Measurements from ENCODE around the gene KRTAP4-12.
"Not testable (repeated sequence)": the region's sequence is repeated elsewhere in the genome, so short reads cannot be mapped to it uniquely, and the experiment has no call there.

Gene KRTAP4-12

DNA sequence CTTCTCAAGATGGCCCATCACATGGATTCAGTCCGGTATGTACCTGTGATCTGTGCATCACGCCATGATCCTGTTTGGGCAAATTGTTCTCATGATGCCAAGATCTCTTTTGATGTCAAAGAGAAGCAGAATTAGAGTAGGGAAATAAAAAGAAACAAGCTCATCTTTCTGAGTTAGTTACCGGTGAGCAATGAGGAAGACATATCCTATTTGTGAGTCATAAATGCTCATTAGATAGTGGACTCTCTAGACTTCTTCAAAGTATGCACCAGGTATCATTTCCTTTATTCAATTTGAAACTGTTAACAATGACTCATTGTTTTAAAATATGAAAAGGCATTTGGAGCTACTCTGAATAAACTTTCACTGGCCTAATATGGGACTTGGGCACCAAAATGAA lies 8.0 kb upstream of the KRTAP4-12 start:
- DNase-seq (ENCODE audit: low read depth) = no peak
- no peak overlapping the region for H3K4me3 ChIP-seq (ENCODE audit: low read depth, low read length)

DNA sequence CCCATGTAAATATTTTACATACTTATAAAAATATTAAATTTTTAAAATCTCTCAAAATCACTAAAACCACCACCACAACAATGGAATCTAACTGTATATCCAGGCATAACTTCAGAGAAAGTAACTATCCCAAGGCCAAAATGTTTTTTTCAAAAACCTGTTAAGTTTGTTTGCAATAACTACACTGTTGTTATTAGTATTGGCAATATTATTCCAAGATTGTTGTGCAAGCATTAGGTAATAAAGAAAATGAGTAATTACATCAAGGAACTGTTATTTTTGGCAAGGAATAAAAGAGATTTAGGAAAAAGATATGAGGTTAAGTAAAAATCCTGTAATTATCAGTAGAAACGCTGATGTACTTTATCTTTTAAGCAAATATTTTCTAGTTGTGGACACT lies 3.4 kb upstream of the KRTAP4-12 start:
- no peak for DNase-seq (ENCODE audit: low read depth)
- H3K4me3 ChIP-seq (ENCODE audit: low read depth, low read length) = no peak overlapping the region

DNA sequence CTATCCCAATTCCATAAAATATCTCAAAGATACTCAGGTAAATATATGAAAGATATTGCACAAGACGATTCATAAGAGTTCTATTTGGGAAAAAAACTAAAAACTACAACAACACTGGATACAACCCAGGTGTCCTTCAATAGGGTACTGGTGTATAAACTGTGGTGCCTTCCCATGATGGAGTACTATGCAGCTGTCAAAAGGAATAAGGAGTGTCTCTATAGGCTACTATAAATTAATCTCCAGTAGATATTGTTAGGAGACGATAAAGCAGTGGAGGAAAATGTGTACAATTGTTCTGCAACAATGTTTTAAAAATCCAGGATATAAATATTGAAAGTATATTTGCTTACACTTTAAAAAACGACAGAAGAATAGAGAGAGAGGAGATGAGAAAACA lies 2.4 kb upstream of the KRTAP4-12 start:
- no peak for DNase-seq (ENCODE audit: low read depth)
- no peak overlapping the region for H3K4me3 ChIP-seq (ENCODE audit: low read depth, low read length)

DNA sequence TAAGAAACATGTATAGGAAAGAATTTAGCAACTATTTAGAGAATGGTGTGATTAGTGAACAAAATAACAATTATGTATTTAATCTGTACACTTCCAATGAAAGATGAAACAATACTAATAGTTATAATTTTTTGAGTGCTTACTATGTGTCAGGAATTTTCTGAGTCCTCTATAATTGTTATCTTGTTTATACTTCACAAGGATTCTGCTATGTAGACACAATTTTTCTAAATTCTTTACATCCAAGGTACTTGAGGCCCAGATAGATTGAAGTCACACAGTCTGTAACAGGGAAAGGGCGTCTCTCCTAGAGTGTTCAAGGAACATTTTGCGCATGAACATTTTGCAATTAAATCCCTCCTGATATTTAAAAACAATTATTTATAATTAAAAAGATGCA lies 1.1 kb upstream of the KRTAP4-12 start:
- DNase-seq (ENCODE audit: low read depth) = no peak
- no peak overlapping the region for H3K4me3 ChIP-seq (ENCODE audit: low read depth, low read length)

DNA sequence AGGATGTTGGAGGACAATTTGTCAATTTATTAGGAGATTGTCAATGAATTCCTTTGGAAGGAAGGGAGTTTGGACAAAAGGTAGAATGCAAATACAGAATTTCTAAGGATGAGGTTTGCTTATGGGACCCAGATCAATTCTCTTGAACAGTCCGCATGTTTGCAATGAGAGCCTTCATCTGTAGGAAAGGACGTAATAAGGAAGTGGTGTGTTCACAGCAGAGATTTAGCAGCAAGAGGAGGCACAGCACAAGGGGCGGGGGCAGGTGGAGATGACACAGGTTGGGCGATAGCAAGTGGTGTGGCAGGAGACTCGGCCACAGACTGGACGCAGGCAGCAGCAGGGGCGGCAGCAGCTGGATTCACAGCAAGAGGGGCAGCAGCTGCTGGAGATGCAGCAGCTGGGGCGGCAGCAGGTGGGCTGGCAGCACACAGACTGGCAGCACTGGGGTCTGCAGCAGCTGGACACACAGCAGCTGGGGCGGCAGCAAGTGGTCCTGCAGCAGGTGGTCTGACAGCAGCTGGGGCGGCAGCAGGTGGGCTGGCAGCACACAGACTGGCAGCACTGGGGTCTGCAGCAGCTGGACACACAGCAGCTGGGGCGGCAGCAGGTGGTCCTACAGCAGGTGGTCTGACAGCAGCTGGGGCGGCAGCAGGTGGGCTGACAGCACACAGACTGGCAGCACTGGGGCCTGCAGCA lies 541 bp downstream of the KRTAP4-12 start:
- H3K4me3 ChIP-seq (ENCODE audit: low read depth, low read length); DNase-seq (ENCODE audit: low read depth): not testable (repeated sequence)

DNA sequence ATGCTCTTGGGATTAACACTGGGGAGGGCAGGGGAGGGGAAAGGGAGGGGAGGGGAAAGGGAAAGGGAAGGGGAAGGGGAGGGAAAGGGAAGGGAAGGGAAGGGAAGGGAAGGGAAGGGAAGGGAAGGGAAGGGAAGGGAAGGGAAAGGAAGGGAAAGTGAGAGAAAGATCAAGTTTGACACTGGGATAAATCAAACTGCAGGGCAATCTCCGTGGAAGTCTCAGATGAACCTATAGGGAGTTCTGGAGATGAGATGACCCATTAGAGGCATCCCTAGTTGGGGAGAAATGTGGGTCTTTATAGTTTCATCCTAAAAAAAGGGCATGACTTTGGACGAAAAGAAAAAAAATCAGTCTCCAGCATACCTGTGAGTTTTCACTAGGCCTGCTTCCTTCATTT lies 2.2 kb downstream of the KRTAP4-12 start:
- H3K4me3 ChIP-seq (ENCODE audit: low read depth, low read length) = no peak overlapping the region
- DNase-seq (ENCODE audit: low read depth) = no peak

DNA sequence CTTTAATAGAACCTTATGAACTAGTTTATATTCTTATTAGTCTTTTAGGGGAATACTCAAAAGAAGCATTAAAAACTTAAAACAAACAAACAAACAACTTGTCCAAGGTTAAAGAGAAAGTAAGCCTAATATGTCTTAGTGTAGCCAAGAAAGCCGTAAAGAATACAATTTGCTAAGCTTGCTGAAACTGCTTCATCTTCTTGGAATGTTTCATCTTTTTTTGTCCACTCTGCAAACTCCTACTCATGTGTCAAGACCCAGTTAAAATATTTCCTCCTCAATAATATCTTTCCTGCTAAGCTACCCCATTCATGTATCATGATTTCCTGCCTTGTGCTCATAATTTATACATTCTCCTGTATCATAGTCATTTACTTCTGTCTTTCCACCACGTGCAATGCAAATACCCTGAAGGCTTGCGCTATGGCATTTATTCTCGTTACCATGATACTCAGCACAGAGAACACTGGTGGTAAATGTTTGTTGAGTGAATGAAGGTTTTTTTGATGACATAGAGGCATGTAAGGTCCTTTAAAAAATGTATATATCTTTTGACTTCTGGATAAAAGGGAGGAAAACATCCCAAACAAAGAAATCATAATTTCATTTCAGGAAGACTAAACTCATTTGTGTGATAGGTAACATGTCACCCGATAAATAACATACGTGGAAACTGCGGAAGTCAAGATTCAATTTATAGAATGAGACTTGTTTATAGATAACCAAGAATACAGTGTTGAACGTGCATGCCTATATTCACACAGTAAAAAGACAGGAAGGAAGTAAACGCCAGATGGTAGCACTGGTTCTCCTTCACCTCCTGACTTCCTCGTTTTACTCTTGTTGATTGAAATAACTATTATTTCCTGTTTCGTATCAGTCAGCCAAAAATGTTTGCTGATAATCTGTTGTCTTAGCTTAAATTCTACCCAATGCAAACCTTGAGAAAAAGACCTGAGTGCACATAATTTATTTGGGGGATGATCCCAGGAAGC lies 4.0 kb downstream of the KRTAP4-12 start:
- not testable (repeated sequence) for DNase-seq (ENCODE audit: low read depth); H3K4me3 ChIP-seq (ENCODE audit: low read depth, low read length)

DNA sequence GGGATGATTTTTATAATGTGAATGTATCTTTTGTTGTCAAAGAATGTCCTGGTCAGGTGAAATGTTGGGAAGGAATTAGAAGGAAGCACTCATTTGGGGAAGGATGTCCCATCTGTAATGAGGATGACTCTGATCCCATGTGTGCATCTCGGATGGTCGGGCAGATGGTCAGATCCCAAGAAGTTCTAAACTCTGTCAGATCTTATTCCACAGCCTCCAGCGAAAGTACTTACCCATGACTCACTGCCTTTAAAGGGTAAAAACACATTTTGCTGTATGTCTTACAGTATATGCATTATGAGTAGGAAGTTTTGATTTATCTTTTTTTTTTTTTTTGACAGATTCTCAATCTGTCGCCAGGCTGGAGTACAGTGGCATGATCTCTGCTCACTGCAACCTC lies 5.3 kb downstream of the KRTAP4-12 start:
- no peak for DNase-seq (ENCODE audit: low read depth)
- no peak overlapping the region for H3K4me3 ChIP-seq (ENCODE audit: low read depth, low read length)

DNA sequence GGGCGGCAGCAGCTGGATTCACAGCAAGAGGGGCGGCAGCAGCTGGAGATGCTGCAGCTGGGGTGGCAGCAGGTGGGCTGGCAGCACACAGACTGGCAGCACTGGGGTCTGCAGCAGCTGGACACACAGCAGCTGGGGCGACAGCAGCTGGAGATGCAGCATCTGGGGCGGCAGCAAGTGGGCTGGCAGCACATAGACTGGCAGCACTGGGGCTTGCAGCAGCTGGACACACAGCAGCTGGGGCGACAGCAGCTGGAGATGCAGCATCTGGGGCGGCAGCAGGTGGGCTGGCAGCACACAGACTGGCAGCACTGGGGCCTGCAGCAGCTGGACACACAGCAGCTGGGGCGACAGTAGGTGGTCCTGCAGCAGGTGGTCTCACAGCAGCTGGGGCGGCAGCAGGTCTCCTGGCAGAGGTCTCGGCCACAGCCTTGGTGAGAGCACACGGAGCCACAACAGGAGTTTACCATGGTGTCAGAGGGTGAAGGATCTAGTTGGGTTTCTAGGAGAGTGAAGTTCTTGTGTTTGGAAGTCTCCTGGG lies 6.1 kb downstream of the KRTAP4-12 start, which contains the start of gene KRTAP4-11:
KRTAP4-11 (minus strand) TSS at position 528 of the 541 bp plus-strand sequence; CDS start at position 470, 58 bp downstream.
- not testable (repeated sequence) for H3K4me3 ChIP-seq (ENCODE audit: low read depth, low read length)

DNA sequence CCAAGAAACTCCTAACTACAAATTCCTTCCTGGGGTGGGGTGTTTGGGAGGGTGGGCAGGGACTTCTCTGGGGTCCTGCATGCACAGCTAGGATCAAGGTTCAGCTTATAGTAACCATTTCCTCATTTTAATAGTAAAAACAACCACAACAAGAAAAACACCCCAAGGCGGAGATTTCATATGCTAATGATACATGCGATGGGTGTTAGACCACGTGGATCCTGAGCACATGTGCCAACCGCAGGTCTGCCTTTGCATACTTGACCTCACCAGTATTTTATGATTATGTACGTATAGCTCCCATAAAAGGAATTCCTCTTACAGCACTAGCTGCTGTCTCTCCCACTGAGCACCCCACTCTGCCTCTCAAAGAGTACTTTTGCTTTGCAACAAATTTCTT lies 7.7 kb downstream of the KRTAP4-12 start:
- no peak for DNase-seq (ENCODE audit: low read depth)
- H3K4me3 ChIP-seq (ENCODE audit: low read depth, low read length) = no peak overlapping the region

More for the DNA sequence above, 6.1 kb downstream of the KRTAP4-12 start, which contains the start of gene KRTAP4-11:
- not testable (repeated sequence) for DNase-seq (ENCODE audit: low read depth)

DNA sequence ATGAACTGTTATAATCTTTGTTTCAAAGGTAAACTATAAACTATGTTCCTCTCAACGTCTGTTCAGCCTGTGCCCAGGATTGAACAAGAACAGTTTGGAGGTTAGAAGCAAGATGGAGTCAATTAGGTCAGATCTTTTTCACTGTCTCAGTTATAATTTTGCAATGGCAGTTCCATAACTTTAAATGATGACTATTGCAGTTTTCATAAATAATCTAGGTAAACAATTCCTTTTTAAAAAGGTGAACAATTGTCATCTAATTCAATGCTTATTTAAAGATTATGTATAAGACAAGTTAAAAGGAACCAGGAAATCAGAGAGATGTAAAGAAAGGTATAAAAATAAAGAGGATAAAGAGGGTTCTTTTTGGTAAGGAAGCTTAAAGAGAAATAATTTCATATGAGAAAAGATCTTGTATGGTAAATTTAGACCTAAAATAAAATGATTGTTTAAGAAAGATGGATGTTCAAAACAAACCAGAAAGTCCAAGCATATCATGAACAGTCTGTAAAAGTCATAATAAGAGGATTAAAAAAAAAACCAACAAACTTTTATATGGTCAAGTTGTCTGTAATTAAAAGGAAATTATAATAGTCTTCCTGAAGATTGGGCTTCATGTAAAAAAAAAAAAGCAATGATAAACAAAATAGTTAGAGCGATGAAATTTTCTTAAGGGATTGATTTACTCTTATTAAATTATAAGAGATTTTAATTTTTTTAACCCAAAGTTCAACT lies 12.7 kb downstream of the KRTAP4-12 start:
- no peak overlapping the region for H3K4me3 ChIP-seq (ENCODE audit: low read depth, low read length)
- no peak for DNase-seq (ENCODE audit: low read depth)

DNA sequence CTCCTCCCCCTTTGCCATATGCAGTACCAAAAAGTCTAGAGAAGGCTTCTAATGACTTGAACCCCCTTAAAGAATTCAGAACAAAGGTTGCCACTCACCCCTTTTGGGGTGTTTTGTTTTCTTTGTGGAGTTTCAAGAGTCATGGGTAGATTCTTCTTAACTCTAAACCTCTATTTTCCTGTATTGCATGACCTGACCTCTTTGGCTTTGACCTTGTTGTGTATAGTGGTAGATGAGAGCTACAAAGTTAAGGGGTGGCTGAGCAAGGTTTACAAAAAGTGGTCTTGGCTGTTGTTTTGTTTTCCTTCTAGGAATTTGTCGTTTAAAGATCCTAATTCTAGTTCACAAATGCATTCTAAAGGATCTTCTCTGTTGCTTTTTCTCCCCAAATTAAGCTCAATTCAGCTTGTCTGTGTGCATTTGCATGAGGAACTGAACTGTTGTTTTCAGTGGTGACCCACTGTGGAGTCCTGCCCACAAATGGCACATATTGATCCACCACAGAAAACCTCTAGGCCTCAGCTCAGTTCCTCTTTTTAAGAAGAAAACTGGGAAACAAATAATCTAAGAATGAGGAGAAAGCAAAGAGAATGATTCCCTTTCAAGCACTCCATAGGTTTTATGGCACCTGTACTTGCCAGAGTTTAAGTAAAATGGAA lies 15.1 kb downstream of the KRTAP4-12 start:
- H3K4me3 ChIP-seq (ENCODE audit: low read depth, low read length); DNase-seq (ENCODE audit: low read depth): not testable (repeated sequence)

DNA sequence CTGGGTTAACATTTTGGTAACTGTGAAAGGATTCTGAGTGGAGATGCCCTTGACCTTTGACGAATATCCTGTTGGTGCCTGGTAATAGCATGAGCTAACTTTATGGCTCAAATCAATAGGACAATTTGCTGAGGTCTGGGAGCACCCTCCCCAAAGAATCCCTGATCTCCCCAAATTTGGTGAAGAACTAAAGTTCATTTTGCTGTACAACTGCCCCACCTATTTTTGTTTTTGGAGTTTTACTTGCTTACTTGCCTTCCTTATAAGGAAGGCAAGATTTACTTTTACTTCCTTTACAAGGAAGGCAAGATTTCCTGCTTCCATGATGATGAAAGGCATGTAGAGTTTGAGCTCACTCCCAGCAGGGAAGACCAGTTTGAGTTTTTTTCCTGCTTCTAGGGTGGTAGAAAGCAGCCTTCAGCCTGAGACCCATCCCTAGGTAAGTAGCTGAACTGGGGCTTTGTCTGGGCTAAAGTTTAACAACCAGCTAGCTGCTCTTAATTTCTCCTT lies 16.0 kb downstream of the KRTAP4-12 start:
- DNase-seq (ENCODE audit: low read depth) = no peak
- H3K4me3 ChIP-seq (ENCODE audit: low read depth, low read length) = no peak overlapping the region

DNA sequence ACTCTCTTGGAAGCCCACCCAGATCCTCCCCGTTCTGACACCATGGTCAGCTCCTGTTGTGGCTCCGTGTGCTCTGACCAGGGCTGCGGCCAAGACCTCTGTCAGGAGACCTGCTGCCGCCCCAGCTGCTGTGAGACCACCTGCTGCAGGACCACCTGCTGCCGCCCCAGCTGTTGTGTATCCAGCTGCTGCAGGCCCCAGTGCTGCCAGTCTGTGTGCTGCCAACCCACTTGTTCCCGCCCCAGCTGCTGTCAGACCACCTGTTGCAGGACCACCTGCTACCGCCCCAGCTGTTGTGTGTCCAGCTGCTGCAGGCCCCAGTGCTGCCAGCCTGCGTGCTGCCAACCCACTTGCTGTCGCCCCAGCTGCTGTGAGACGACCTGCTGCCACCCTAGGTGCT lies 18.6 kb downstream of the KRTAP4-12 start, which contains the start of gene KRTAP4-9:
KRTAP4-9 (plus strand) TSS at position 43 of the 400 bp plus-strand sequence; CDS start at position 43, 0 bp downstream.
- not testable (repeated sequence) for H3K4me3 ChIP-seq (ENCODE audit: low read depth, low read length); DNase-seq (ENCODE audit: low read depth)

DNA sequence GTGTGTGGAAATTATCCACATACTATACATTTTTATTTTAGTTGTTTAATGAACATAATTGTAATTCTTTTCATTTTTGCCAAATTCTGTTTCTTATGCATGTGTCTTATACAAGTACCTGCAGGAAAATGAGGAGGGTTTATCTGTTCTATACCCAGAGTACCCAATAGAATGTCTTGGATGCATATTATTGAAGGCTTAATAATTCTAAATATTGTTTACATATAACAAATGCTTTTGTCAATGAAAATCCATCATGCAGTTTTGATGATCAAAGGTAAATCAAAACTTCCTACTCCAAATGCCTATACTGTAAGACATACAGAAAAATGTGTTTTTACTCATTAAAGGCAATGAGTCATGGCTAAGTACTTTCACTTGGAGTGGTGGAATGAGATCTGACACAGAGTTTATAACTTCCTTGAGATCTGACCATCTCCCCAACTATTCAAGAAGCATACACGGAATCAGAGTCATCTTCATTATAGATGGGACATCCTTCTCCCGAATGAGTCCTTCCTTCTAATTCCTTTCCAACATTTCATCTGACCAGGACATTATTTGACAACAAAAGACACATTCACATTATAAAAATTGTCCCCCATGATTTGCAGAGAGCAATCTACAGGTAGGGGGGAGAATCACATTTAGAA lies 19.5 kb downstream of the KRTAP4-12 start:
- DNase-seq (ENCODE audit: low read depth) = peak; percentile 34
- H3K4me3 ChIP-seq (ENCODE audit: low read depth, low read length) = not testable (repeated sequence)

DNA sequence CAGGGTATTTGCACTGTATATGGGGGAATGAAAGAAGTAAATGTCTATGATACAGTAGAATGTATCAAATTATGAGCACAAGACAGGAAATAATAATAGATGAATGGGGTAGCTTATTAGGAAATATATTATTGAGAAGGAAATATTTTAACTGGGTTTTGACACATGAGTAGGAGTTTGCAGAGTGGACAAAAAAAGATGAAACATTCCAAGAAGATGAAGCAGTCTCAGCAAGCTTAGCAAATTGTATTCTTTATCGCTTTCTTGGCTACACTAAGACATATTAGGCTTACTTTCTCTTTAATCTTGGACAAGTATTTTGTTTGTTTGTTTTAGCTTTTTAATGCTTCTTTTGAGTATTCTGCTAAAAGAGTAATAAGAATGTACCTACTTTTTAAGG lies 20.1 kb downstream of the KRTAP4-12 start:
- no peak overlapping the region for H3K4me3 ChIP-seq (ENCODE audit: low read depth, low read length)
- no peak for DNase-seq (ENCODE audit: low read depth)

DNA sequence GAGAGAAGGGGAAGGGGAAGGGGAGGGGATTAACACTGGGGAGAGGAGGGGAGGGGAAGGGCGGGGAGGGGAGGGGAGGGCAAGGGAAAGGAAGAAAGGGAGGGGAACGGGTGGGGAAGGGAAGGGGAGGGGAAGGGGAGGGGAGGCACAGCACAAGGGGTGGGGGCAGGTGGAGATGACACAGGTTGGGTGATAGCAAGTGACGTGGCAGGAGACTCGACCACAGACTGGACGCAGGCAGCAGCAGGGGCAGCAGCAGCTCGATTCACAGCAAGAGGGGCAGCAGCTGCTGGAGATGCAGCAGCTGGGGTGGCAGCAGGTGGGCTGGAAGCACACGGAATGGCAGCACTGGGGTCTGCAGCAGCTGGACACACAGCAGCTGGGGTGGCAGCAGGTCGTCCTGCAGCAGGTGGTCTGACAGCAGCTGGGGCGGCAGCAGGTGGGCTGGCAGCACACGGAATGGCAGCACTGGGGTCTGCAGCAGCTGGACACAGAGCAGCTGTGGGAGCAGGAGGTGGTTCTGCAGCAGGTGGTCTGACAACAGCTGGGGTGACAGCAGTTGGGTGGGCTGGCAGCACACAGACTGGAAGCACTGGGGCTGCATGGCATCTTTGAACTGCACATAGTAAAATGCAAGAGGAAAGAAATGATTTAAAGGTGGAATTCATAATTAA lies 22.3 kb downstream of the KRTAP4-12 start, which contains the start of gene KRTAP4-16:
KRTAP4-16 (minus strand) TSS at position 624 of the 674 bp plus-strand sequence; CDS start at position 624, 0 bp downstream.
- DNase-seq (ENCODE audit: low read depth) = no peak
- H3K4me3 ChIP-seq (ENCODE audit: low read depth, low read length) = no peak within 1 kb of the TSS

All from skeletal muscle cell (primary cell).